Progenitor cell of endocrine pancreas (in vitro differentiated cells): ENCODE measurements around the gene SDCBP2. TPM values are rescaled to one million over a fixed set of nuclear protein-coding genes. Genes with fewer than 3 reads are reported as not detected.

ENCODE experiments used
- DNase-seq: peaks from one replicate; pipeline ENCODE4 v3.0.0; 2021; ENCODE audit warnings: low spot score; ENCODE audit not compliant: unreplicated experiment
- H3K27ac Mint-ChIP-seq: 2 replicates; pipeline ENCODE4 v1.8.0; 2021; ENCODE audit warnings: mild to moderate bottlenecking, moderate library complexity, mixed read lengths
- H3K27me3 Mint-ChIP-seq: 2 replicates; pipeline ENCODE4 v1.8.0; 2021; ENCODE audit warnings: mixed read lengths
- H3K36me3 Mint-ChIP-seq: 2 replicates; pipeline ENCODE4 v1.8.0; 2022; ENCODE audit warnings: mixed read lengths; ENCODE audit not compliant: insufficient read depth
- H3K4me1 Mint-ChIP-seq: 2 replicates; pipeline ENCODE4 v1.8.0; 2021; ENCODE audit warnings: low read depth, mixed read lengths
- H3K4me3 Mint-ChIP-seq: 2 replicates; pipeline ENCODE4 v1.8.0; 2021; ENCODE audit warnings: low read depth, mild to moderate bottlenecking, moderate library complexity, mixed read lengths
- H3K9me3 Mint-ChIP-seq: 2 replicates; pipeline ENCODE4 v1.8.0; 2021; ENCODE audit warnings: low read depth, mixed read lengths
- total RNA-seq: library from RNA; stranded (reverse); gene quantifications from 2 replicates; pipeline ENCODE4 v1.2.1, GENCODE V29; 2021
- TF ChIP-seq, protein P1 (sequence below): fragments of 200-600 bp; sonication (generic); IDR thresholded peaks from one replicate; pipeline ENCODE4 v1.5.0; 2021; ENCODE audit warnings: antibody characterized with exemption, mild to moderate bottlenecking; ENCODE audit not compliant: unreplicated experiment

SDCBP2 gene
- total RNA-seq, 1 donor from 2014 or later, result 2.0 TPM

DNA sequence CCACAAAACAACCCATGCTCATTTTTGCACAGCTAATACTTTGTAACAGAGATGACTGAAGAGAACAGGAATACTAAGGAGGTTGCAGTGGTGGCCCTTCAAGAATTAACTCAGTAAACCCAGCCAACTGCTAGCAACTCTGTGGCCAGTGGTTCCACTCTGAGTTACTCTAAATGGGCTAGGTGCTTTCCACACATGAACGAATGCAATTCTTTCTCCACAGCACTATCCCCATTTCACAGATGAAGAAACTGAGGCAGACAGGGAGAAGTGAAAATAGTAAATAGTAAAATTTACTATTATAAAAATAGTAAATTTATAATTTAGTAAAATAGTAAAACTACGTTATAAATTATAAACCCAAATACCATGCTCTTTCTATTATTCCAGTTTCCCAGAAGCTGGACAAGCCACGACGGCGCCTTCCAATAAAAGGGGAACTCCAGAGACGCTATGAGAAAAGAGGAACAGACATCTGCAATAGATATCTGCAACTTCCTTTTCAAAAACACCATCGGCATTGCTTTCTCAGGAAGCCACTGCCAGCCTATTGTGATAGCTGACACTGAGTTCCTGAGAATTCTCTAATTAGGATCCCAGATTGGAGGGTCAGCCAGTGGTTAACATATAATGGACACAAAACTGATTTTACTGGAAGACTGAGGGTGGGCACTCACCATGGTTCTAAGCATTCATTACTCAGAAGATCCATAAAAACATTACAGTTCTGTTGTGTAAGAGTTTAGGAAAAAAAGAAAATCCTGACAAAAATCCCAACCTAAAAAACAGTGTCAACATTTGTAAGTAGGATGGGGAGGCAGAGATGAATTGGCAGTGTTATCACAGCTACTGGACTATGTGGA is 47.7 kb upstream of the SDCBP2 start:
- TF ChIP-seq, protein P1, sequence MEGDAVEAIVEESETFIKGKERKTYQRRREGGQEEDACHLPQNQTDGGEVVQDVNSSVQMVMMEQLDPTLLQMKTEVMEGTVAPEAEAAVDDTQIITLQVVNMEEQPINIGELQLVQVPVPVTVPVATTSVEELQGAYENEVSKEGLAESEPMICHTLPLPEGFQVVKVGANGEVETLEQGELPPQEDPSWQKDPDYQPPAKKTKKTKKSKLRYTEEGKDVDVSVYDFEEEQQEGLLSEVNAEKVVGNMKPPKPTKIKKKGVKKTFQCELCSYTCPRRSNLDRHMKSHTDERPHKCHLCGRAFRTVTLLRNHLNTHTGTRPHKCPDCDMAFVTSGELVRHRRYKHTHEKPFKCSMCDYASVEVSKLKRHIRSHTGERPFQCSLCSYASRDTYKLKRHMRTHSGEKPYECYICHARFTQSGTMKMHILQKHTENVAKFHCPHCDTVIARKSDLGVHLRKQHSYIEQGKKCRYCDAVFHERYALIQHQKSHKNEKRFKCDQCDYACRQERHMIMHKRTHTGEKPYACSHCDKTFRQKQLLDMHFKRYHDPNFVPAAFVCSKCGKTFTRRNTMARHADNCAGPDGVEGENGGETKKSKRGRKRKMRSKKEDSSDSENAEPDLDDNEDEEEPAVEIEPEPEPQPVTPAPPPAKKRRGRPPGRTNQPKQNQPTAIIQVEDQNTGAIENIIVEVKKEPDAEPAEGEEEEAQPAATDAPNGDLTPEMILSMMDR, result no peak
- peaks cover 3% of the 10 kb centered on the region for H3K36me3 Mint-ChIP-seq
- no peak overlapping the region for H3K4me3 Mint-ChIP-seq
- no peak overlapping the region for H3K27ac Mint-ChIP-seq
- no peaks in the 10 kb centered on the region for H3K27me3 Mint-ChIP-seq
- peaks cover 18% of the 10 kb centered on the region for H3K4me1 Mint-ChIP-seq
- DNase-seq, result no peak
- H3K9me3 Mint-ChIP-seq, result no peaks in the 10 kb centered on the region

DNA sequence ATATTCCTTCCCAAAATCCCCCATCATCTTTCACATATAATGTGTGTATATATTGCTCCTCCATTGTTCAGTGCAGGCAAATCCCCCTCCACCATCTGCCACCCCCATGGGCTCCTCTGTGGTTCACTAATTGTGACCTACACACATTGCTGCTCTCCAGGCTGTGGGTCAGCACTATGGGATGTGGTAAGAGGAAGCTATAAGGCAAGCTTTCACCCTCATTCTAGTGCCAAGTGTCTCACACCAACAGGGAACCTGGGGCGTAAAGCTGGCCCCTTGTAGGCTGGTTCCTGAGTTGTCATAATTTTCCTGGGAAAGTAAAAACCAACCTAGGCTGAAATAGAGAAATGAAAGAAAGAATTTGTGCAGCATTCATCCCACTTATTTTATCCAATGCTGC is 47.1 kb upstream of the SDCBP2 start:
- Mint-ChIP-seq H3K27me3 (no peaks in the 10 kb centered on the region), H3K36me3 (peaks cover 4% of the 10 kb centered on the region), H3K9me3 (no peaks in the 10 kb centered on the region), H3K4me3 (no peak overlapping the region), H3K27ac (no peak overlapping the region), H3K4me1 (peaks cover 16% of the 10 kb centered on the region)
- DNase-seq, result no peak
- TF ChIP-seq, protein P1, result no peak

DNA sequence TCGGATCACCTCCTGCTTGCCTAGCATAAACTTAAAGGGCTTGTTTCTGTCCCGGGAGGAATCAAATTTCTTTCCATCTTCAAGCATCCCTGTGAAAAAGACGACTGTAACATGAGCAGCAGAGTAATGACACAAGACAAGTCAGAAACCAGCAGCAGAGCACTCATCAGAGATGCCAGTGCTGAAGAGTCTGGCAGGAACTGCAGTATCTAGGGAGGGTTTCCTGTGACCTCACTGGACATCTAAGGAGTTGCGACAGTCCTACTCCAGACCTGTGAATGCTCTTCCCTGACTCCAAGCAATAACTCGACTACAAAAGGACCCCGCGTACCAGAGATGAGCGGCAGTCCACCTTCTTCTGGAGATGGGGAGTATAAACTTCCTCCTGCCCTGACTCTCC is 46.6 kb upstream of the SDCBP2 start:
- Mint-ChIP-seq H3K4me1 (peaks cover 15% of the 10 kb centered on the region), H3K27ac (no peak overlapping the region), H3K36me3 (peaks cover 4% of the 10 kb centered on the region), H3K4me3 (no peak overlapping the region), H3K9me3 (no peaks in the 10 kb centered on the region), H3K27me3 (no peaks in the 10 kb centered on the region)
- DNase-seq, result no peak
- TF ChIP-seq, protein P1, result no peak

DNA sequence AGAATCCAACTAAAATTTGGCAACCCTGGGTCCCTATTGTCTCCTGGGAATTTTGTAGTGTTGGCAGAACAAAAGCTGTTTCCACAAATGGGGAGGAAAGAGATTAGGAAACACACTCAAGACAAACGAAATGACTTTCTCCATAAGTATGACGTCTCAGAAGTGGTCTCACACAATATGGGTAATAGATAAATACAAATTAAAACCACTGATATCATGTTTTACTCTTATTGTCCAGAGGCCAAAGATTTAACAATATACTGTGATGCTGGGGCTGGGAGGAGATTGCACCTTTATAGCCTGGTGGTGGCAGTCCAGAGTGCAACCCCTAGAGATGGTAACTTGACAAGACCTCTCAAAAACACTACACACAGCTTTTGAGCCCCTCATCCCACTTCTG is 45.3 kb upstream of the SDCBP2 start:
- peaks cover 13% of the 10 kb centered on the region for H3K4me1 Mint-ChIP-seq
- no peaks in the 10 kb centered on the region for H3K9me3 Mint-ChIP-seq
- no peaks in the 10 kb centered on the region for H3K27me3 Mint-ChIP-seq
- H3K4me3 Mint-ChIP-seq, result no peak overlapping the region
- DNase-seq, result no peak
- H3K27ac Mint-ChIP-seq, result no peak overlapping the region
- H3K36me3 Mint-ChIP-seq, result peaks cover 5% of the 10 kb centered on the region
- TF ChIP-seq, protein P1, result no peak

DNA sequence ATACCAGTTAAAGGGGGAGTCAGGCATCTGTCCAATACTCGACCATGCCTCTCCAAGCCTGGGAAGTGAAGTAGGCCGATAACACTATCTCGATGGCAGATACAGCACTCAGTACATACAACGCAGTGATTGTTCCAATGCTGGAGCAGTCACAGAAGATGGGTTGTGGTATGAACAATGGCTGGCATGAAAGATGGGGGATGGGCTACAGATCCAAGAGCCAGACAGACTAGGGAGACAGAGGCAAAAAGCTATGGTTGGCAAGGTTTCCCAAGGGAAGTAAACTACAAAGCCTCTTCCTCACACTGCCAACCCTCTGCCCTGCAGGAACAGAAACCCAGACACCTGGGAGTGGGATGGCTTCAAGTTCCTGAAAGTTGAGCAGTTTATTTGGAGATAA is 44.7 kb upstream of the SDCBP2 start:
- Mint-ChIP-seq H3K27ac (no peak overlapping the region), H3K36me3 (peaks cover 6% of the 10 kb centered on the region), H3K27me3 (no peaks in the 10 kb centered on the region), H3K4me1 (peaks cover 13% of the 10 kb centered on the region), H3K4me3 (no peak overlapping the region), H3K9me3 (no peaks in the 10 kb centered on the region)
- TF ChIP-seq, protein P1, result no peak
- no peak for DNase-seq
